Endodermal cell (in vitro differentiated cells): ENCODE measurements around the gene RNU7-1. TPM values are rescaled to one million over a fixed set of nuclear protein-coding genes. Genes with fewer than 3 reads are reported as not detected.
A peak's percentile ranks its signal among the peaks of the same experiment; 100 is the strongest.

Source experiments
- DNase-seq: peaks from one replicate; pipeline ENCODE4 v3.0.0-alpha.2; 2017
- H3K27ac ChIP-seq: 2 replicates; pipeline ENCODE4 v1.5.1; 2013; ENCODE audit warnings: mild to moderate bottlenecking, low read depth, low read length, moderate library complexity
- H3K27me3 ChIP-seq: 2 replicates; pipeline ENCODE4 v1.6.1; 2013; ENCODE audit warnings: mild to moderate bottlenecking, low read length, moderate library complexity; ENCODE audit not compliant: insufficient read depth, control insufficient read depth, poor library complexity, severe bottlenecking
- H3K36me3 ChIP-seq: 2 replicates; pipeline ENCODE4 v1.7.0; 2013; ENCODE audit warnings: mild to moderate bottlenecking, low read length, moderate library complexity; ENCODE audit not compliant: control insufficient read depth, insufficient read depth
- H3K4me1 ChIP-seq: one replicate; pipeline ENCODE4 v1.7.0; 2013; ENCODE audit warnings: low read length; ENCODE audit not compliant: control insufficient read depth, insufficient read depth
- H3K4me3 ChIP-seq: 2 replicates; pipeline ENCODE4 v1.5.1; 2013; ENCODE audit warnings: mild to moderate bottlenecking, low read length, moderate library complexity
- H3K9ac ChIP-seq: 2 replicates; pipeline ENCODE4 v1.6.1; 2013; ENCODE audit warnings: mild to moderate bottlenecking, low read length, moderate library complexity; ENCODE audit not compliant: poor library complexity, severe bottlenecking; ENCODE audit errors: extremely low read depth
- H3K9me3 ChIP-seq: 2 replicates; pipeline ENCODE4 v1.6.1; 2013; ENCODE audit warnings: mild to moderate bottlenecking, low read length, moderate library complexity; ENCODE audit not compliant: control insufficient read depth
- H3K27ac Mint-ChIP-seq: 2 replicates; pipeline ENCODE4 v1.8.0; 2020; ENCODE audit warnings: mixed read lengths
- H3K27me3 Mint-ChIP-seq: 2 replicates; pipeline ENCODE4 v1.8.0; 2021; ENCODE audit warnings: mild to moderate bottlenecking, mixed read lengths; ENCODE audit not compliant: insufficient read depth
- H3K36me3 Mint-ChIP-seq: 2 replicates; pipeline ENCODE4 v1.8.0; 2020; ENCODE audit warnings: low read depth, mixed read lengths
- H3K4me1 Mint-ChIP-seq: 2 replicates; pipeline ENCODE4 v1.8.0; 2020; ENCODE audit warnings: mixed read lengths
- H3K4me3 Mint-ChIP-seq: 2 replicates; pipeline ENCODE4 v1.8.0; 2020; ENCODE audit warnings: mild to moderate bottlenecking, moderate library complexity, mixed read lengths
- H3K9me3 Mint-ChIP-seq: 2 replicates; pipeline ENCODE4 v1.8.0; 2020; ENCODE audit warnings: mild to moderate bottlenecking, mixed read lengths
- CTCF ChIP-seq: fragments of 200-600 bp; sonication (generic); conservative IDR thresholded peaks from 2 replicates; pipeline ENCODE4 v1.5.0; 2021; ENCODE audit warnings: antibody characterized with exemption, mild to moderate bottlenecking
- WGBS, 2 experiments: methylation state at CpG; one replicate each; pipeline versions ENCODE4 v1.1.5 to v1.1.7; 2013; ENCODE audit warnings: missing lambda C conversion rate in 2 of 2, mixed read lengths in 1 of 2; ENCODE audit not compliant: insufficient coverage in 1 of 2, insufficient read length in 1 of 2; 5-methylcytosine and 5-hydroxymethylcytosine counted together
- total RNA-seq, 2 donors: library from RNA; stranded (reverse); fragmentation: NEBNext Ultra II Directional in 1 of 2; extraction: Animal tissue kit (Norgen Biotek cat#: 25700) in 1 of 2; gene quantifications; 2 replicates in 1 of 2; 3 replicates in 1 of 2; pipeline ENCODE4 v1.2.1, GENCODE V29; 2021

RNU7-1 gene
- total RNA-seq, 2 donors from 2014 or later = not detected

- no peaks in the 10 kb centered on the region for H3K27me3 ChIP-seq
- Mint-ChIP-seq H3K27ac (peak overlapping the region; percentile 98), H3K36me3 (peaks cover 65% of the 10 kb centered on the region), H3K27me3 (no peaks in the 10 kb centered on the region), H3K9me3 (no peaks in the 10 kb centered on the region), H3K4me1 (peaks cover 34% of the 10 kb centered on the region), H3K4me3 (peak overlapping the region; percentile 86)
- H3K36me3 ChIP-seq = peaks cover 57% of the 10 kb centered on the region
- 0 to 3% methylated on average over 17 to 31 of the region's 31 CpGs for WGBS, 2 experiments
- peak overlapping the region; percentile 98 for H3K9ac ChIP-seq
- H3K4me3 ChIP-seq = peak overlapping the region; percentile 100
- no peak for TF ChIP-seq CTCF
- peaks cover 5% of the 10 kb centered on the region for H3K4me1 ChIP-seq
- no peak for DNase-seq
- H3K27ac ChIP-seq = peak overlapping the region; percentile 75
- no peaks in the 10 kb centered on the region for H3K9me3 ChIP-seq
Measured at GRCh38 chr12:6970096-6970527, 26.5 kb downstream of the RNU7-1 start.

- H3K27ac Mint-ChIP-seq = no peak overlapping the region
- H3K9me3 ChIP-seq = no peaks in the 10 kb centered on the region
- no peak for TF ChIP-seq CTCF
- H3K27ac ChIP-seq = no peak overlapping the region
- WGBS, 2 experiments = 95 to 96% methylated on average over 6 of the region's 6 CpGs
- no peak overlapping the region for H3K9ac ChIP-seq
- peaks cover 66% of the 10 kb centered on the region for H3K36me3 Mint-ChIP-seq
- no peaks in the 10 kb centered on the region for H3K9me3 Mint-ChIP-seq
- peaks cover 2% of the 10 kb centered on the region for H3K4me1 ChIP-seq
- no peaks in the 10 kb centered on the region for H3K27me3 Mint-ChIP-seq
- H3K4me3 Mint-ChIP-seq = no peak overlapping the region
- H3K36me3 ChIP-seq = peaks cover 54% of the 10 kb centered on the region
- no peak overlapping the region for H3K4me3 ChIP-seq
- no peaks in the 10 kb centered on the region for H3K27me3 ChIP-seq
- peaks cover 11% of the 10 kb centered on the region for H3K4me1 Mint-ChIP-seq
- DNase-seq = no peak
Measured at GRCh38 chr12:6974180-6974579, 30.6 kb downstream of the RNU7-1 start.

GRCh38 chr12:6975297-6976032, 31.8 kb downstream of the RNU7-1 start:
- Histone ChIP-seq H3K9me3 (no peaks in the 10 kb centered on the region), H3K27me3 (no peaks in the 10 kb centered on the region), H3K36me3 (peaks cover 63% of the 10 kb centered on the region), H3K4me3 (no peak overlapping the region), H3K9ac (no peak overlapping the region), H3K4me1 (no peaks in the 10 kb centered on the region), H3K27ac (no peak overlapping the region)
- peak overlapping the region; percentile 14 for H3K27ac Mint-ChIP-seq
- 92 to 95% methylated on average over 2 of the region's 2 CpGs for WGBS, 2 experiments
- H3K9me3 Mint-ChIP-seq = no peaks in the 10 kb centered on the region
- H3K36me3 Mint-ChIP-seq = peaks cover 74% of the 10 kb centered on the region
- no peaks in the 10 kb centered on the region for H3K27me3 Mint-ChIP-seq
- peaks cover 6% of the 10 kb centered on the region for H3K4me1 Mint-ChIP-seq
- H3K4me3 Mint-ChIP-seq = no peak overlapping the region
- DNase-seq = no peak
- no peak for TF ChIP-seq CTCF
